GM12878 (cell line): ENCODE measurements around the gene SPAAR. TPM values are rescaled to one million over a fixed set of nuclear protein-coding genes. Genes with fewer than 3 reads are reported as not detected.

Experiments
- ATAC-seq: fragments of 200-7000 bp; cut with Tn5 transposase; 3 replicates; pipeline ENCODE4 v1.9.1; 2020; ENCODE audit warnings: mild to moderate bottlenecking, moderate library complexity
- BruUV-seq: library from RNA; stranded (reverse); fragments of 400-500 nt; replicated peaks from 2 replicates; lab custom pipeline; 2021; lab: Mats Ljungman, UMichigan
- CTCF ChIA-PET: fragments of 300-600 bp; sonication (Branson Sonifier 250); formaldehyde crosslinking; extraction: SDS; loops from one replicate; lab custom pipeline; 2021; ENCODE audit warnings: inconsistent platforms; lab: Yijun Ruan, JAX
- POLR2A ChIA-PET: fragments of 350-600 bp; formaldehyde crosslinking; extraction: SDS; loops from one replicate; lab custom pipeline; 2021; ENCODE audit warnings: inconsistent platforms; lab: Charles Lee
- RAD21 ChIA-PET: fragments of 300-600 bp; sonication (Branson Sonifier 250); formaldehyde crosslinking; loops from one replicate; lab custom pipeline; 2023; ENCODE audit warnings: antibody characterized with exemption; ENCODE audit not compliant: unreplicated experiment; lab: Charles Lee
- SMC1A ChIA-PET: fragments of 300-600 bp; sonication (Branson Sonifier 250); formaldehyde crosslinking; loops from one replicate; lab custom pipeline; 2023; ENCODE audit not compliant: unreplicated experiment, uncharacterized antibody; lab: Charles Lee
- DNase-seq: peaks from one replicate; pipeline ENCODE4 v3.0.0-alpha.2; 2011; ENCODE audit warnings: low read depth, low spot score
- FAIRE-seq: peaks from 3 replicates; lab custom pipeline; 2011; peaks lifted over from hg19 to GRCh38; lab: Jason Lieb, UNC
- H2AFZ ChIP-seq: 2 replicates; pipeline ENCODE4 v1.6.0; 2011; ENCODE audit warnings: low read depth, low read length, control low read depth; ENCODE audit not compliant: control insufficient read depth
- H3K27ac ChIP-seq: 2 replicates; pipeline ENCODE4 v1.5.1; 2011; ENCODE audit warnings: control low read depth; ENCODE audit not compliant: control insufficient read depth, insufficient read depth
- H3K27me3 ChIP-seq, 2 experiments: replicated peaks in 1 of 2; 2 replicates each; pipeline versions ENCODE4 v1.6.0 to v1.6.1; 2011; ENCODE audit warnings: low read length in 1 of 2; ENCODE audit not compliant: control insufficient read depth in 2 of 2, insufficient read depth in 2 of 2
- H3K36me3 ChIP-seq, 2 experiments: 2 replicates each; pipeline ENCODE4 v1.5.1; 2011; ENCODE audit warnings: low read length in 1 of 2; ENCODE audit not compliant: control insufficient read depth in 2 of 2, insufficient read depth in 2 of 2
- H3K4me1 ChIP-seq: 2 replicates; pipeline ENCODE4 v1.6.1; 2011; ENCODE audit warnings: mild to moderate bottlenecking, low read length, moderate library complexity, mixed read lengths; ENCODE audit not compliant: control insufficient read depth, insufficient read depth
- H3K4me2 ChIP-seq: 2 replicates; pipeline ENCODE4 v1.6.0; 2011; ENCODE audit warnings: control low read depth; ENCODE audit not compliant: control insufficient read depth, insufficient read depth
- H3K4me3 ChIP-seq: fragments of 200-600 bp; sonication (generic); 2 replicates; pipeline ENCODE4 v1.5.1; 2016
- H3K79me2 ChIP-seq: 2 replicates; pipeline ENCODE4 v1.6.0; 2011; ENCODE audit warnings: low read length; ENCODE audit not compliant: control insufficient read depth, insufficient read depth
- H3K9ac ChIP-seq: 2 replicates; pipeline ENCODE4 v1.8.0; 2011; ENCODE audit warnings: low read length, control low read depth, mixed read lengths; ENCODE audit not compliant: control insufficient read depth, insufficient read depth
- H3K9me3 ChIP-seq: replicated peaks from 3 replicates; pipeline ENCODE4 v1.5.1; 2011; ENCODE audit warnings: mild to moderate bottlenecking, low read length; ENCODE audit not compliant: control insufficient read depth, insufficient read depth
- H4K20me1 ChIP-seq: 2 replicates; pipeline ENCODE4 v1.6.0; 2011; ENCODE audit not compliant: control insufficient read depth, insufficient read depth
- BMI1 ChIP-seq: fragments of 450-650 bp; IDR thresholded peaks from 2 replicates; pipeline ENCODE4 v1.6.1; 2016; ENCODE audit warnings: mild to moderate bottlenecking, moderate library complexity, borderline replicate concordance
- ESRRA ChIP-seq: IDR thresholded peaks from 2 replicates; pipeline ENCODE4 v1.6.1; 2012; ENCODE audit warnings: mild to moderate bottlenecking, low read length, improper control_type of control experiment
- ETV6 ChIP-seq, 2 experiments: fragments of 450-650 bp in 1 of 2; IDR thresholded peaks in 1 of 2; conservative IDR thresholded peaks in 1 of 2; 2 replicates each; pipeline ENCODE4 v1.6.1; 2014; ENCODE audit warnings: antibody characterized with exemption in 1 of 2, borderline replicate concordance in 1 of 2, low read depth in 1 of 2, mild to moderate bottlenecking in 1 of 2, moderate library complexity in 1 of 2
- FOXK2 ChIP-seq: fragments of 450-650 bp; IDR thresholded peaks from 2 replicates; pipeline ENCODE4 v1.6.1; 2017; ENCODE audit warnings: mild to moderate bottlenecking, moderate library complexity
- HDAC2 ChIP-seq: fragments of 200-600 bp; sonication (generic); IDR thresholded peaks from 2 replicates; pipeline ENCODE4 v1.6.1; 2017
- NBN ChIP-seq: fragments of 450-650 bp; IDR thresholded peaks from 2 replicates; pipeline ENCODE4 v1.6.1; 2016
- NFXL1 ChIP-seq: fragments of 450-650 bp; IDR thresholded peaks from 2 replicates; pipeline ENCODE4 v1.6.1; 2017; ENCODE audit warnings: antibody characterized with exemption, mild to moderate bottlenecking, borderline replicate concordance
- NFYB ChIP-seq: IDR thresholded peaks from 2 replicates; pipeline ENCODE4 v1.6.1; 2011; ENCODE audit warnings: low read depth, mild to moderate bottlenecking, low read length, improper control_type of control experiment, moderate library complexity; ENCODE audit not compliant: insufficient read depth
- WGBS: methylation state at CpG from one replicate; pipeline ENCODE4 v1.1.6; 2016; ENCODE audit warnings: low lambda C conversion rate; ENCODE audit not compliant: insufficient replicate concordance, insufficient coverage; ENCODE audit errors: missing lambda C conversion rate; 5-methylcytosine and 5-hydroxymethylcytosine counted together
- in situ Hi-C: fragments of 300-500 bp; cut with MboI; formaldehyde crosslinking; loops from 9 replicates; pipeline ENCODE4 v1.14.3; 2018; ENCODE audit warnings: mixed read lengths
- intact Hi-C: fragments of 100-400 bp; cut with micrococcal nuclease; formaldehyde crosslinking; loops from one replicate; pipeline ENCODE4 v1.14.2; 2022; ENCODE audit not compliant: unreplicated experiment
- polyA plus RNA-seq, 11 experiments: library from polyadenylated mRNA; depleted of rRNA in 4 of 11; unstranded in 6 of 11; stranded (reverse) in 5 of 11; fragments of >200 nt; fragmentation: Nextera tagmentation in 4 of 11; fragmentation: Illumina TruSeq in 1 of 11; extraction: Ambion mirVana in 4 of 11; extraction: Trizol in 1 of 11; gene quantifications; 1 replicate in 1 of 11; 2 replicates in 10 of 11; pipeline versions ENCODE4 v1.2.1 to v1.2.3, GENCODE V29; 2011 to 2016; ENCODE audit warnings: inconsistent platforms in 2 of 11, missing spikeins in 2 of 11, low read depth in 1 of 11
- total RNA-seq, 4 experiments: library from RNA; depleted of rRNA in 3 of 4; stranded (reverse); fragments of >200 nt in 3 of 4; fragmentation: Illumina TruSeq in 1 of 4; extraction: Trizol in 1 of 4; gene quantifications; 2 replicates each; pipeline versions ENCODE4 v1.2.1 to v1.2.3, GENCODE V29; 2013 to 2021
- TF ChIP-seq, protein P1 (sequence below): fragments of 150-350 bp; IDR thresholded peaks from 2 replicates; pipeline ENCODE4 v1.6.1; 2016; ENCODE audit warnings: low read depth, low read length

The SPAAR gene
- total and polyA plus RNA-seq, 10 of the 15 experiments (the other 5 are each of a cell fraction or from before 2014, with no cell fraction given): not detected

DNA sequence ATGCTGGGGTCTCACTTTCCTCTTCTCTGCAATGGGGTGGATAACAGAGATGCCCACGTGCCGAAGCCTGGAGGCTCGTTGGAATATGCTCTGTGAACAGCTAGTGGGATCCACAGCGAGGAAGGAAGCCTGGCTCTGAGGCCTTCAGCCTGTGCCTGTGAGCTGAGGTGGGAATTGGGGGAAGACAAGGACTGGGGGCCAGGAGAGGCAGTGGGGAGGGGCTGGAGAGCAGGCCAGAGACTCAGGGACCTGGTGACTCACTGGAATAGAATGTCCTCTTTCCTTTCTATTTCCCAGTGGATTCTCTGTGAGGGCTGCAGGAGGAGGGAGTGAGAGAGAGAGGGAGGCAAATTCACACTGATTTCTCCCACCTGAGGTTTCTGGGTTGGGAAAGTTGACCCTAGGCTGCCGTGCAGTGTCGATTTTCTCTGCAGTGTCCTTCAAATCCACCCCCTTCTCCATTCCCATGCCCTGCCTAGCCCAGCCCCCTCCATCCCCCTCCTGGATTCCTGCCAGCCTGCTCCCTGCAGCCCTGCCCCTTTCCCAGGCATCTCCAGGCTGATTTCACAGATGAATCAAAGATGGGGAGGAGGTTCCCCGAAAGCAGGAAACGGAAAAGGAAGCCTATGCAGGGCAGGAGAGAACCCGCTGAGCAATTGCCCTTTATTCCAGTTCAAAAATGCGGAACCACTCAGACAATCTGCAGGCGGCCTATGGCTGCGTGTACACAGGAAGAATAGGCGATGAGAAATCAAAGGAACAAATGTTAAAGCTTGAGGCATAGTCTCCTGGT, 1.4 kb upstream of the SPAAR start:
- SMC1A ChIA-PET: no interaction called here
- CTCF ChIA-PET: interaction anchor here (1.1 kb wide), 1 partner anchor 81 kb away, joined by 4 read pairs; no protein-coding TSS in a partner anchor
- no TSS peak for BruUV-seq
- DNase-seq (no peak), ATAC-seq (no peak), FAIRE-seq (no peak)
- RAD21 ChIA-PET: no interaction called here
- H3K9ac ChIP-seq: no peak overlapping the region
- no peaks in the 10 kb centered on the region for H3K79me2 ChIP-seq
- peaks cover 0 to 1% of the 10 kb centered on the region in 2 experiments; a peak in 3 of 4 replicates for H3K27me3 ChIP-seq
- H3K27ac ChIP-seq: no peak overlapping the region
- H3K4me2 ChIP-seq: no peak overlapping the region
- H3K9me3 ChIP-seq: no peaks in the 10 kb centered on the region
- intact Hi-C loops: no loop called here
- WGBS: 32% methylated on average over 13 of the region's 13 CpGs
- H3K36me3 ChIP-seq: no peaks in the 10 kb centered on the region
- no peaks in the 10 kb centered on the region for H4K20me1 ChIP-seq
- POLR2A ChIA-PET: no interaction called here
- H2AFZ ChIP-seq: no peak overlapping the region
- H3K4me1 ChIP-seq: no peaks in the 10 kb centered on the region
- TF ChIP-seq ESRRA: no peak
- no peak for TF ChIP-seq ETV6 (conservative IDR thresholded peaks at IDR 0.05 in 1 of 2, IDR thresholded peaks at IDR 0.05 in 1 of 2; ENCODE audit: borderline replicate concordance in 1 of 2, low read depth in 1 of 2)
- TF ChIP-seq BMI1: no peak
- in situ Hi-C loops: no loop called here
- H3K4me3 ChIP-seq: no peak overlapping the region

DNA sequence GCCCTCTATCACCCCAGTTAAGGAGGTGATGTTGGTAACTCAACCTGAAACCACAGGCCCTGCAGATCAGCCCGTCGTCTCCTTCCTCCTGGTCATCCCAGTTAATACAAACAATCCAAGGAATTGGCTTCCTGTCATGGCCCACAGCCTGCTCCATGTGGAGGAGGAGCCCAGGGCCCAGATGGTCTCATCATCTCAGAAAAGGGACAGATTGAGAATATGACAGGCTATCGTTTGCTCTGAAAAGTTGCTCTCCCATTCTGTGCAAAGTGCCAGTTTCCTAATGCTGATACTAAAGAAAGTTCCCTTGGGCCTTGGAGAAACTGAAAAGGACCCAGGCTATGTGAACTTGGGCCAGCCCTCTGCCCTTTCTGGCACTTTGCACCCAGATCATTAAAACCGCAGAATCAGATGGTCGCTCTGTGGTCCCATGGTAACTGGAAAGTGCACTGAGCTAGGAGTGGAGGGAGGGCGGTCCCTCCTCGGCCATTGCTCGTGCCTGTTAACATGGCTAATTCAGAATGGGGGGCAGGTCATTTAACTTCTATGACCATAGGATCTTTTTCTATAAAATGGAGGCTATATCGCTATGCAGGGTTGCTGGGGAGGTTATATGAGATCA, 675 bp upstream of the SPAAR start:
- intact Hi-C loops (no loop called here), in situ Hi-C loops (no loop called here)
- DNase-seq (no peak), FAIRE-seq (no peak), ATAC-seq (no peak)
- CTCF ChIA-PET: interaction anchor here (1.1 kb wide), 1 partner anchor 82 kb away, joined by 4 read pairs; no protein-coding TSS in a partner anchor
- Histone ChIP-seq H3K9ac (no peak overlapping the region), H3K79me2 (no peaks in the 10 kb centered on the region), H3K4me1 (no peaks in the 10 kb centered on the region), H3K27me3 (peaks cover 0 to 1% of the 10 kb centered on the region in 2 experiments; a peak in 3 of 4 replicates), H4K20me1 (no peaks in the 10 kb centered on the region), H3K4me2 (no peak overlapping the region), H3K4me3 (no peak overlapping the region), H3K36me3 (no peaks in the 10 kb centered on the region), H3K27ac (no peak overlapping the region), H2AFZ (no peak overlapping the region), H3K9me3 (no peaks in the 10 kb centered on the region)
- RAD21 ChIA-PET: no interaction called here
- whole genome bisulfite sequencing: 65% methylated on average over 9 of the region's 9 CpGs
- BruUV-seq: no TSS peak
- POLR2A ChIA-PET: no interaction called here
- SMC1A ChIA-PET: no interaction called here
- no peak for TF ChIP-seq NBN
- TF ChIP-seq NFYB: no peak
- TF ChIP-seq HDAC2: no peak
- TF ChIP-seq, protein P1, sequence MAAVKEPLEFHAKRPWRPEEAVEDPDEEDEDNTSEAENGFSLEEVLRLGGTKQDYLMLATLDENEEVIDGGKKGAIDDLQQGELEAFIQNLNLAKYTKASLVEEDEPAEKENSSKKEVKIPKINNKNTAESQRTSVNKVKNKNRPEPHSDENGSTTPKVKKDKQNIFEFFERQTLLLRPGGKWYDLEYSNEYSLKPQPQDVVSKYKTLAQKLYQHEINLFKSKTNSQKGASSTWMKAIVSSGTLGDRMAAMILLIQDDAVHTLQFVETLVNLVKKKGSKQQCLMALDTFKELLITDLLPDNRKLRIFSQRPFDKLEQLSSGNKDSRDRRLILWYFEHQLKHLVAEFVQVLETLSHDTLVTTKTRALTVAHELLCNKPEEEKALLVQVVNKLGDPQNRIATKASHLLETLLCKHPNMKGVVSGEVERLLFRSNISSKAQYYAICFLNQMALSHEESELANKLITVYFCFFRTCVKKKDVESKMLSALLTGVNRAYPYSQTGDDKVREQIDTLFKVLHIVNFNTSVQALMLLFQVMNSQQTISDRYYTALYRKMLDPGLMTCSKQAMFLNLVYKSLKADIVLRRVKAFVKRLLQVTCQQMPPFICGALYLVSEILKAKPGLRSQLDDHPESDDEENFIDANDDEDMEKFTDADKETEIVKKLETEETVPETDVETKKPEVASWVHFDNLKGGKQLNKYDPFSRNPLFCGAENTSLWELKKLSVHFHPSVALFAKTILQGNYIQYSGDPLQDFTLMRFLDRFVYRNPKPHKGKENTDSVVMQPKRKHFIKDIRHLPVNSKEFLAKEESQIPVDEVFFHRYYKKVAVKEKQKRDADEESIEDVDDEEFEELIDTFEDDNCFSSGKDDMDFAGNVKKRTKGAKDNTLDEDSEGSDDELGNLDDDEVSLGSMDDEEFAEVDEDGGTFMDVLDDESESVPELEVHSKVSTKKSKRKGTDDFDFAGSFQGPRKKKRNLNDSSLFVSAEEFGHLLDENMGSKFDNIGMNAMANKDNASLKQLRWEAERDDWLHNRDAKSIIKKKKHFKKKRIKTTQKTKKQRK: no peak
- TF ChIP-seq FOXK2: no peak
- no peak for TF ChIP-seq NFXL1
